HCT116 (cell line): Measurements from ENCODE around the gene MAN2C1. TPM values are rescaled to one million over a fixed set of nuclear protein-coding genes. Genes with fewer than 3 reads are reported as not detected.

ENCODE experiments used
- ATAC-seq: fragments of 200-7000 bp; cut with Tn5 transposase; 2 replicates; pipeline ENCODE4 v1.9.1; 2020; ENCODE audit warnings: mild to moderate bottlenecking, moderate library complexity
- Bru-seq: library from RNA; stranded (reverse); fragments of 400-500 nt; gene quantifications from one replicate; lab custom pipeline; 2021; lab: Mats Ljungman, UMichigan
- BruChase-seq, 2 experiments: library from RNA; stranded (reverse); fragments of 400-500 nt; gene quantifications; one replicate each; lab custom pipeline; 2021; lab: Mats Ljungman, UMichigan
- BruUV-seq: library from RNA; stranded (reverse); fragments of 400-500 nt; replicated peaks from 2 replicates; lab custom pipeline; 2021; lab: Mats Ljungman, UMichigan
- CTCF ChIA-PET: fragments of 300-600 bp; sonication (Branson Sonifier 250); formaldehyde crosslinking; loops from one replicate; lab custom pipeline; 2021; ENCODE audit warnings: antibody characterized with exemption; lab: Charles Lee
- POLR2A ChIA-PET: fragments of 300-600, 350-600 bp; sonication (Branson Sonifier 250); formaldehyde crosslinking; loops from one replicate; lab custom pipeline; 2021; ENCODE audit warnings: antibody characterized with exemption; lab: Charles Lee
- RAD21 ChIA-PET, 2 experiments: fragments of 300-600 bp; sonication (Branson Sonifier 250); formaldehyde crosslinking; loops; one replicate each; lab custom pipeline; 2023; ENCODE audit warnings: low total read pairs in 2 of 2; ENCODE audit not compliant: uncharacterized antibody in 2 of 2, unreplicated experiment in 2 of 2, low non-redundant PET in 1 of 2; lab: Charles Lee
- DNase-seq: peaks from one replicate; pipeline ENCODE4 v3.0.0-alpha.2; 2010; ENCODE audit warnings: low read depth, low spot score
- H2AFZ ChIP-seq: fragments of 200-600 bp; shearing (Covaris generic), sonication (generic); 2 replicates; pipeline ENCODE4 v1.6.1; 2017; ENCODE audit warnings: low read depth, mixed run types, mixed read lengths, antibody characterized with exemption, low read length; ENCODE audit not compliant: poor library complexity, severe bottlenecking
- H3K27ac ChIP-seq: 2 replicates; pipeline ENCODE4 v1.5.1; 2012; ENCODE audit warnings: low read depth, low read length
- H3K27me3 ChIP-seq: fragments of 200-600 bp; sonication (generic); 2 replicates; pipeline ENCODE4 v1.6.1; 2016; ENCODE audit warnings: mixed run types, low read length, mixed read lengths; ENCODE audit not compliant: insufficient read depth
- H3K36me3 ChIP-seq, 2 experiments: fragments of 200-500 bp in 1 of 2; fragments of 200-600 bp in 1 of 2; sonication (Bioruptor generic) in 1 of 2; sonication (generic) in 1 of 2; 2 replicates each; pipeline versions ENCODE4 v1.5.1 to v1.6.1; 2014 to 2016; ENCODE audit warnings: low read length in 2 of 2, inconsistent platforms in 1 of 2, mixed read lengths in 1 of 2, mixed run types in 1 of 2; ENCODE audit not compliant: insufficient read depth in 2 of 2, control insufficient read depth in 1 of 2
- H3K4me1 ChIP-seq, 2 experiments: fragments of 200-600 bp in 1 of 2; sonication (generic) in 1 of 2; 2 replicates each; pipeline versions ENCODE4 v1.5.1 to v1.6.1; 2012 to 2017; ENCODE audit warnings: low read length in 2 of 2, inconsistent platforms in 1 of 2, mild to moderate bottlenecking in 1 of 2, mixed read lengths in 1 of 2, mixed run types in 1 of 2, moderate library complexity in 1 of 2; ENCODE audit not compliant: insufficient read depth in 2 of 2, control insufficient read depth in 1 of 2
- H3K4me2 ChIP-seq: fragments of 200-600 bp; sonication (generic); 2 replicates; pipeline ENCODE4 v1.6.1; 2017; ENCODE audit warnings: mixed run types, low read length, mixed read lengths
- H3K4me3 ChIP-seq, 2 experiments: fragments of 200-600 bp in 1 of 2; sonication (generic) in 1 of 2; replicated peaks in 1 of 2; 2 replicates each; pipeline ENCODE4 v1.5.1; 2011 to 2016; ENCODE audit warnings: low read length in 2 of 2, control low read depth in 1 of 2, low read depth in 1 of 2, mild to moderate bottlenecking in 1 of 2, mixed read lengths in 1 of 2, mixed run types in 1 of 2
- H3K79me2 ChIP-seq: fragments of 200-600 bp; sonication (generic); 2 replicates; pipeline ENCODE4 v1.6.1; 2017; ENCODE audit warnings: mild to moderate bottlenecking, mixed run types, low read length, moderate library complexity, mixed read lengths; ENCODE audit not compliant: insufficient read depth
- H3K9ac ChIP-seq: fragments of 200-600 bp; sonication (generic); 2 replicates; pipeline ENCODE4 v1.6.1; 2016; ENCODE audit warnings: low read length, mixed read lengths
- H3K9me2 ChIP-seq: fragments of 200-600 bp; sonication (generic), shearing (Covaris generic); 2 replicates; pipeline ENCODE4 v1.6.1; 2017; ENCODE audit warnings: mixed run types, mild to moderate bottlenecking, moderate library complexity; ENCODE audit not compliant: insufficient read depth
- H3K9me3 ChIP-seq, 2 experiments: fragments of 200-500 bp in 1 of 2; fragments of 200-600 bp in 1 of 2; sonication (Bioruptor generic) in 1 of 2; sonication (generic) in 1 of 2; 2 replicates each; pipeline ENCODE4 v1.6.1; 2014 to 2017; ENCODE audit warnings: low read length in 2 of 2, mixed read lengths in 2 of 2, inconsistent platforms in 1 of 2, low read depth in 1 of 2, mild to moderate bottlenecking in 1 of 2, mixed run types in 1 of 2, moderate library complexity in 1 of 2; ENCODE audit not compliant: control insufficient read depth in 1 of 2, insufficient read depth in 1 of 2
- H4K20me1 ChIP-seq: fragments of 200-600 bp; sonication (generic), shearing (Covaris generic); 2 replicates; pipeline ENCODE4 v1.6.1; 2017; ENCODE audit warnings: mixed run types, mild to moderate bottlenecking, moderate library complexity; ENCODE audit not compliant: insufficient read depth
- CBX3 ChIP-seq: IDR thresholded peaks from 2 replicates; pipeline ENCODE4 v1.6.1; 2012; ENCODE audit warnings: low read depth
- CTCF ChIP-seq, 3 experiments: fragments of 200-600 bp in 1 of 3; sonication (generic) in 1 of 3; IDR thresholded peaks in 2 of 3; conservative IDR thresholded peaks in 1 of 3; 2 replicates each; pipeline ENCODE4 v1.5.1; 2012 to 2017; ENCODE audit warnings: low read depth in 2 of 3, low read length in 2 of 3, antibody characterized with exemption in 1 of 3, borderline replicate concordance in 1 of 3, control low read depth in 1 of 3, mild to moderate bottlenecking in 1 of 3, mixed read lengths in 1 of 3, mixed run types in 1 of 3, moderate library complexity in 1 of 3; ENCODE audit not compliant: insufficient read depth in 1 of 3
- EGR1 ChIP-seq: IDR thresholded peaks from 2 replicates; pipeline ENCODE4 v1.6.1; 2012; ENCODE audit warnings: low read depth
- ELF1 ChIP-seq: IDR thresholded peaks from 2 replicates; pipeline ENCODE4 v1.6.1; 2012; ENCODE audit warnings: low read depth, borderline replicate concordance
- EZH2 ChIP-seq: fragments of 200-600 bp; sonication (generic); IDR thresholded peaks from 2 replicates; pipeline ENCODE4 v1.6.1; 2017; ENCODE audit warnings: antibody characterized with exemption, mixed run types
- FOSL1 ChIP-seq: IDR thresholded peaks from 2 replicates; pipeline ENCODE4 v1.6.1; 2012; ENCODE audit warnings: low read depth
- POLR2A ChIP-seq: IDR thresholded peaks from 2 replicates; pipeline ENCODE4 v1.7.0; 2011; ENCODE audit warnings: borderline replicate concordance; ENCODE audit not compliant: insufficient read depth, insufficient read length; ENCODE audit errors: extremely low read depth
- POLR2AphosphoS5 ChIP-seq: IDR thresholded peaks from 2 replicates; pipeline ENCODE4 v1.6.1; 2011; ENCODE audit warnings: mild to moderate bottlenecking, low read depth, low read length, moderate library complexity
- RAD21 ChIP-seq: IDR thresholded peaks from 2 replicates; pipeline ENCODE4 v1.6.1; 2012; ENCODE audit warnings: low read depth, mild to moderate bottlenecking
- SIN3A ChIP-seq: IDR thresholded peaks from 2 replicates; pipeline ENCODE4 v1.6.1; 2012; ENCODE audit warnings: low read depth
- SRF ChIP-seq: IDR thresholded peaks from 2 replicates; pipeline ENCODE4 v1.6.1; 2012; ENCODE audit warnings: low read depth
- TCF7L2 ChIP-seq: IDR thresholded peaks from 2 replicates; pipeline ENCODE4 v1.7.0; 2011; ENCODE audit warnings: borderline replicate concordance, inconsistent platforms; ENCODE audit not compliant: insufficient read depth, insufficient read length; ENCODE audit errors: extremely low read depth
- YY1 ChIP-seq: IDR thresholded peaks from 2 replicates; pipeline ENCODE4 v1.6.1; 2011; ENCODE audit warnings: low read length, low read depth, moderate library complexity, mild to moderate bottlenecking; ENCODE audit not compliant: insufficient replicate concordance; ENCODE audit errors: extremely low read depth
- ZFX ChIP-seq: fragments of 450-650 bp; IDR thresholded peaks from 2 replicates; pipeline ENCODE4 v1.6.1; 2017
- intact Hi-C: fragments of 100-400 bp; cut with micrococcal nuclease; formaldehyde crosslinking; loops from 2 replicates; pipeline ENCODE4 v1.10.0; 2022
- long read RNA-seq: library from polyadenylated mRNA; unstranded; transcript quantifications from one replicate; pipeline ENCODE4 v2.0.0, GENCODE V29; 2021; ENCODE audit not compliant: unreplicated experiment
- polyA plus RNA-seq: library from polyadenylated mRNA; unstranded; fragments of >200 nt; gene quantifications from 2 replicates; pipeline ENCODE4 v1.2.1, GENCODE V29; 2012; ENCODE audit warnings: missing spikeins
- total RNA-seq: library from RNA; stranded (reverse); gene quantifications from one replicate; pipeline ENCODE4 v1.2.1, GENCODE V29; 2021; ENCODE audit not compliant: unreplicated experiment
- TF ChIP-seq, protein P1 (sequence below): IDR thresholded peaks from 2 replicates; pipeline ENCODE4 v1.6.1; 2012
- TF ChIP-seq, protein P2 (sequence below): IDR thresholded peaks from 2 replicates; pipeline ENCODE4 v1.6.1; 2012

Gene MAN2C1
- 118 TPM for total RNA-seq
- polyA plus RNA-seq = 87.8 and 98.6 TPM in 2 replicates
- percentile 79 among the genes with signal in this experiment for Bru-seq, nascent RNA
- percentile 87 among the genes with signal in this experiment for BruChase-seq, experiment 1, labeled RNA remaining after a 6-hour chase
- percentile 80 among the genes with signal in this experiment for BruChase-seq, experiment 2, labeled RNA remaining after a 2-hour chase
- long read RNA-seq, transcript MAN2C1-201 (26 exons, 3,284 nt) = major isoform, 10 of 40 reads
- long read RNA-seq, partial matches to known transcripts = 11 of 40 reads
- long read RNA-seq, other reads (novel, unspliced or antisense) = 18 of 40 reads

DNA sequence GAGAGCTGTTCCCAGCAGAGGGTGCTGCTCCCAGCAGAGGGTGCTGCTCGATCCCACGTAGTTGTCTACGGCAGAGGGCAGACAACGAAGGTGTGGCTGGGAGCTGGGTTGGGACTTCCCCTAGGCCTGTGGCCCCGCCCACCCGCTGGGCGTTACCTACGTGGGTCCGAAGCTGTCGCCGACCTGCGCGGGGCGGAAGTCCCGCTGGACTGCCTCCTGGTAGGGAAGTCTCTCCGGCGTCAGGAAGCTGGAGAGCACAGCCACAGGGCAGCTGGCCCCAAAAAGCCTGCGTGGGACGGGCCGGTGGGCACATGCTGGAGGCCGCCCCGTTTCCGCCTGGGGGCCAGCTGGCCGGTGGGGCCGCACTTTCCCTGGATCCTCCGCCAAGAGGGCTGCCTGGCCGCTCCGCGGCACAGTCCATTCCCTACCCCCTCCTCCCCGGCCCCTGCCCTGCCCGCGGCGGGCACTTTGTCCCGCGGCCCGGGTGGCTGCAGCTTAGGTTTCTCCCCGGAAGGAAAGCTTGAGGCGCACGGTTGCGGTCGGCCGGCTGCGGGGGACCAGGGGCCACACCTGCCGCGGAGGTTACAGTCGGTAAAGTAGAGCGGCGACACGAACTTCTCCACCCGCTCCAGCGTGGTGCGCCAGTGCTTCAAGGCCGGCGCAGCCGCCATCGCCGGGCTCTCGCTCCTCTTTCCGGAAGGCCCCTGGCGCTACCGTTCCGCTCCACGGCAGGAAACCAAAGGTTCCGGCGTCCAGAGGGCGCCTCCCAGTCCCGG lies at the start of gene MAN2C1:
Gene MAN2C1, minus strand, starts transcription at position 695 of the 776 bp plus-strand sequence. Its CDS starts 24 bp downstream, at position 671.
- Histone ChIP-seq H3K4me3 (peak within 1 kb of the TSS; percentile 68 to 84), H3K9me2 (no peaks in the 10 kb centered on the region), H3K79me2 (peaks cover 6% of the 10 kb centered on the region), H3K27me3 (no peaks in the 10 kb centered on the region), H3K36me3 (peaks cover 24 to 26% of the 10 kb centered on the region in 2 experiments), H2AFZ (no peak within 1 kb of the TSS), H3K9me3 (no peaks in the 10 kb centered on the region), H3K9ac (peak within 1 kb of the TSS; percentile 96), H3K27ac (peak within 1 kb of the TSS; percentile 95), H3K4me1 (peaks cover 11 to 23% of the 10 kb centered on the region in 2 experiments), H3K4me2 (peak within 1 kb of the TSS; percentile 80), H4K20me1 (no peaks in the 10 kb centered on the region)
- ChIA-PET RAD21 (interaction anchor here (0.7 to 1.6 kb wide), 10 partner anchors 21 to 434 kb away, joined by 3 to 8 read pairs (median 4); partner anchors contain the start of genes IMP3 (in 1 of the 2), NEIL1 (in 1 of the 2) and SNX33 (in 1 of the 2)), POLR2A (interaction anchor here (0.6 to 3.1 kb wide), 16 partner anchors 11 to 345 kb away, joined by 3 to 39 read pairs (median 4); partner anchors contain the start of genes CSPG4, IMP3, NEIL1 and SIN3A), CTCF (interaction anchor here (0.6 to 2.5 kb wide), 30 partner anchors 10 to 747 kb away, joined by 3 to 34 read pairs (median 4); partner anchors contain the start of genes IMP3, NEIL1, SIN3A and SNUPN)
- intact Hi-C loops = loop anchor here (1.0 to 5.0 kb wide), 5 partner anchors 259 to 434 kb away; partner anchors contain the start of genes IMP3 and SNUPN
- ATAC-seq (peak; percentile 94), DNase-seq (peak; percentile 97)
- peak; percentile 57; the same call in 1 of the 2 replicates for TF ChIP-seq ELF1
- peak; percentile 93 for TF ChIP-seq CBX3
- TF ChIP-seq, protein P1, sequence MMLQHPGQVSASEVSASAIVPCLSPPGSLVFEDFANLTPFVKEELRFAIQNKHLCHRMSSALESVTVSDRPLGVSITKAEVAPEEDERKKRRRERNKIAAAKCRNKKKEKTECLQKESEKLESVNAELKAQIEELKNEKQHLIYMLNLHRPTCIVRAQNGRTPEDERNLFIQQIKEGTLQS = no peak
- no peak; the same call in 1 of the 2 replicates for TF ChIP-seq FOSL1
- TF ChIP-seq, protein P2, sequence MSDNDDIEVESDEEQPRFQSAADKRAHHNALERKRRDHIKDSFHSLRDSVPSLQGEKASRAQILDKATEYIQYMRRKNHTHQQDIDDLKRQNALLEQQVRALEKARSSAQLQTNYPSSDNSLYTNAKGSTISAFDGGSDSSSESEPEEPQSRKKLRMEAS = peak; percentile 50
- TF ChIP-seq CTCF (IDR thresholded peaks at IDR 0.05 in 2 of 3, conservative IDR thresholded peaks at IDR 0.05 in 1 of 3; ENCODE audit: borderline replicate concordance in 1 of 3, insufficient read depth in 1 of 3, low read depth in 2 of 3, low read length in 2 of 3) = peak; percentile 77 to 95 (median 88)
- TF ChIP-seq POLR2AphosphoS5 = peak; percentile 95
- TF ChIP-seq YY1 = peak; percentile 91
- TF ChIP-seq EGR1 = peak; percentile 57; the same call in 1 of the 2 replicates
- peak; percentile 92 for TF ChIP-seq POLR2A
- TF ChIP-seq TCF7L2 = peak; percentile 57
- TF ChIP-seq ZFX = peak; percentile 86; the same call in 1 of the 2 replicates
- TF ChIP-seq SRF = peak; percentile 66
- TF ChIP-seq RAD21 = peak; percentile 89
- TF ChIP-seq EZH2 = no peak
- peak; percentile 81 for TF ChIP-seq SIN3A
- BruUV-seq = no TSS peak
